Peyer's patch (tissue), 4 donors: ENCODE measurements around the gene APOL5. TPM values are rescaled to one million over a fixed set of nuclear protein-coding genes. Genes with fewer than 3 reads are reported as not detected.
"Not testable (repeated sequence)": the region's sequence is repeated elsewhere in the genome, so short reads cannot be mapped to it uniquely, and the experiment has no call there.

Experiments
- DNase-seq, 3 donors: peaks; one replicate each; pipeline ENCODE4 v3.0.0-alpha.2; 2017 to 2019
- H3K27ac ChIP-seq, 4 donors: fragments of 200-600 bp; sonication (generic); one replicate each; pipeline ENCODE4 v1.5.1; 2016 to 2019
- H3K27me3 ChIP-seq, 2 donors: fragments of 200-600 bp; sonication (generic); one replicate each; pipeline ENCODE4 v1.5.1; 2019
- H3K36me3 ChIP-seq, 3 donors: fragments of 200-600 bp; sonication (generic); one replicate each; pipeline ENCODE4 v1.5.1; 2016 to 2019
- H3K4me1 ChIP-seq, 4 donors: fragments of 200-600 bp; sonication (generic); one replicate each; pipeline ENCODE4 v1.5.1; 2016 to 2019
- H3K4me3 ChIP-seq, 4 donors: fragments of 200-600 bp; sonication (generic); 1 replicate in 3 of 4; 2 replicates in 1 of 4; pipeline ENCODE4 v1.5.1; 2016 to 2019; ENCODE audit warnings: mild to moderate bottlenecking in 1 of 4
- H3K9me3 ChIP-seq, 4 donors: fragments of 200-600 bp; sonication (generic); one replicate each; pipeline ENCODE4 v1.5.1; 2016 to 2019; ENCODE audit warnings: mild to moderate bottlenecking in 1 of 4
- POLR2A ChIP-seq, 2 donors: fragments of 450-650 bp; IDR thresholded peaks; one replicate each; pipeline ENCODE4 v1.5.1; 2017; ENCODE audit warnings: antibody characterized with exemption in 2 of 2, mild to moderate bottlenecking in 2 of 2, moderate library complexity in 2 of 2
- total RNA-seq, 4 donors: library from RNA; depleted of rRNA; stranded (reverse); fragments of >200 nt; gene quantifications; one replicate each; pipeline ENCODE4 v1.1.0, GENCODE V29; 2016
- TF ChIP-seq, protein P1 (sequence below), 6 experiments: fragments of 450-650 bp in 4 of 6; fragments of 200-600 bp in 2 of 6; sonication (generic) in 1 of 6; IDR thresholded peaks; one replicate each; pipeline ENCODE4 v1.5.1; 2017 to 2019; ENCODE audit warnings: antibody characterized with exemption in 6 of 6, mild to moderate bottlenecking in 3 of 6, moderate library complexity in 1 of 6

The APOL5 gene
- total RNA-seq, 4 donors from 2014 or later = not detected

DNA sequence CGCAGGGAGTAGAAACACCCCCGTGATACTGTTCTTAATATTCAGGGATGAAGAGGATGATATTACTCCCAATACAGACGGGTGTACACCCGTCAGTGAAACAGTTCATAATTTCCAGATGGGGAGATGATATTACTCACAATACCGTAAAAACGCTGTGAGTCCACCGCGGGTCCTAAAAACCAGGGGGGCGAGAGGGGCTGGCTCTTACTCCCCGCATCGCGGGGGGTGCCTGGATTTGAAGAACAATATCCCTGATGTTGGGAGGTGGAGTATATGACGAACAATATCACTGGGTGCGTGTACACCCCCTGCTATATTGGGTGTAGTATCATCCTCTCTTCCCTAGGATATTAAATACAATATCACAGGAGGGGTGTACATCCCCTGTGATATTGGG lies 20.5 kb upstream of the APOL5 start:
- Histone ChIP-seq H3K9me3 (no peaks in the 10 kb centered on the region), H3K27me3 (no peaks in the 10 kb centered on the region), H3K27ac (no peak overlapping the region), H3K4me3 (no peak overlapping the region), H3K4me1 (no peaks in the 10 kb centered on the region), H3K36me3 (no peaks in the 10 kb centered on the region)
- DNase-seq = no peak
- TF ChIP-seq, protein P1, sequence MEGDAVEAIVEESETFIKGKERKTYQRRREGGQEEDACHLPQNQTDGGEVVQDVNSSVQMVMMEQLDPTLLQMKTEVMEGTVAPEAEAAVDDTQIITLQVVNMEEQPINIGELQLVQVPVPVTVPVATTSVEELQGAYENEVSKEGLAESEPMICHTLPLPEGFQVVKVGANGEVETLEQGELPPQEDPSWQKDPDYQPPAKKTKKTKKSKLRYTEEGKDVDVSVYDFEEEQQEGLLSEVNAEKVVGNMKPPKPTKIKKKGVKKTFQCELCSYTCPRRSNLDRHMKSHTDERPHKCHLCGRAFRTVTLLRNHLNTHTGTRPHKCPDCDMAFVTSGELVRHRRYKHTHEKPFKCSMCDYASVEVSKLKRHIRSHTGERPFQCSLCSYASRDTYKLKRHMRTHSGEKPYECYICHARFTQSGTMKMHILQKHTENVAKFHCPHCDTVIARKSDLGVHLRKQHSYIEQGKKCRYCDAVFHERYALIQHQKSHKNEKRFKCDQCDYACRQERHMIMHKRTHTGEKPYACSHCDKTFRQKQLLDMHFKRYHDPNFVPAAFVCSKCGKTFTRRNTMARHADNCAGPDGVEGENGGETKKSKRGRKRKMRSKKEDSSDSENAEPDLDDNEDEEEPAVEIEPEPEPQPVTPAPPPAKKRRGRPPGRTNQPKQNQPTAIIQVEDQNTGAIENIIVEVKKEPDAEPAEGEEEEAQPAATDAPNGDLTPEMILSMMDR (IDR thresholded peaks at IDR 0.05) = no peak
- no peak for TF ChIP-seq POLR2A (IDR thresholded peaks at IDR 0.05)

DNA sequence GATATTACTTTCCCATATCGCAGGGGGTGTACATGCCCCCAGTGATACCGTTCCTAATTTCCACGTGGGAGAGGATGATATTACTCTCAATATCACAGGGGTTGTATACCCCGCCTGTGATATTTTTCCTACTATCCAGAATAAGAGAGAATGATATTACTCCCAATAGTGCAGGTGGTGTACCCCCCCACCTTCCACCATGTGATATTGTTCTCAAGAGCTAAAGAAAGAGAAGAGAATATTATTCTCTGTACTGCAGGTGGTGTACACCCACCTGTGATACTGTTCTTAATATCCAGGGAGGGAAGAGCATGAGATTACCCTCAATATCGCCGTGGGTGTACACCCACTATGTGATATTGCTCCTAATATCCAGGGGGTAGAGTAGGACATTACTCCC lies 17.8 kb upstream of the APOL5 start:
- H3K4me3 ChIP-seq, H3K9me3 ChIP-seq, H3K27ac ChIP-seq, H3K36me3 ChIP-seq, H3K27me3 ChIP-seq, H3K4me1 ChIP-seq, DNase-seq: not testable (repeated sequence)

DNA sequence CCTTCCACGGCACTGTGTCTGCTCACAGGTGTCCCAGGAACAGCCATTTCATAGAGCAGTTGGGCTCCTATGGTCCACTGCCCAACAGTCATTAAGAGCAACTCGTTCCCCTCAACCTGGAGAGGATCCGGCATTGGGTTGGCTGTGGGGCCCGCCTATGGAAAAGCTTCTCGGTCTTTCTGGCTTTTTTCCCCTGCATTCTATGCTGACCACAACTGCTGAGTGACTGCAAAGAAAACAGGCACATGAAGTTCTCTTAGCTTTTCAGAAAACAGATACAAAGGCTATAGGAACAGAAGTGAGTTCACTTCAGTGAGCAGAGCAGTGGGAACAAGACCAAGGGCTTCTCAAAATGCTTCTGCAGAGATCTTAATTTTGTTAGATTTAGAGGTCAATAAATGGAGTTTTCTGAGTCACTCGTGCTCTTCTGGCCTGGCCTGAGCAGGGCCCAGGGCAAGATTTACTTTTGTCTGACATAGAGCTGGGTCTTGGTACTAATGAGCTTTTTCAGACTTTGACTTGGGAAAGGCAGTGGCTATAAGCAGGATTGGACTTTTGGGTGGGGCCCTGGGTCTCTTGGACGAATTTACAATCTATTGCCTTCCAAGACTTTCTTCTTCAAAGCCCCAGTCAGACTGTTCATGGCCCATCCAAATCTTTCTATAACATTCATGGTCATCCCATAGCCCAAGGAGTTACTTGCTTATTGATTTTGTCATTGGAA lies 13.6 kb upstream of the APOL5 start:
- Histone ChIP-seq H3K4me1 (no peaks in the 10 kb centered on the region), H3K27ac (no peak overlapping the region), H3K4me3 (no peak overlapping the region), H3K9me3 (no peaks in the 10 kb centered on the region), H3K27me3 (no peaks in the 10 kb centered on the region), H3K36me3 (no peaks in the 10 kb centered on the region)
- TF ChIP-seq, protein P1 (IDR thresholded peaks at IDR 0.05) = no peak
- TF ChIP-seq POLR2A (IDR thresholded peaks at IDR 0.05) = no peak
- no peak for DNase-seq

DNA sequence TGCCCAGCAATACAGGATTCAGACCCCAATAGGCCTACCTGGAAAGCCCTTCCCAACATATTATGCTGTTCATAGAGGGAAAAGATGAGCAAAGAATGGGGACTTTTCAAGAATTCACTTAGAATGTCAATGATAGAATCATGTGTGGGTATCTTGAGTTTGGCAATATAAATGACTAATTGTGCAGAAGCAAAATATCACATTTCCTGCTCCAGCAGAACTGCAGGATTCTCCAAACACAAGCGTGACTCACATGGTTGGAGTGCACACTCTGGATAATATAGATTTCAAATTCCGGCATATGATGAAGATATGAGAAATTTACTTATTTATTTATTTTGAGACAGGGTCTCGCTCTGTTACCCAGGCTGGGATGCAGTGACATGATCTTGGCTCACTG lies 12.5 kb upstream of the APOL5 start:
- H3K36me3 ChIP-seq = no peaks in the 10 kb centered on the region
- DNase-seq = no peak
- H3K27ac ChIP-seq = no peak overlapping the region

DNA sequence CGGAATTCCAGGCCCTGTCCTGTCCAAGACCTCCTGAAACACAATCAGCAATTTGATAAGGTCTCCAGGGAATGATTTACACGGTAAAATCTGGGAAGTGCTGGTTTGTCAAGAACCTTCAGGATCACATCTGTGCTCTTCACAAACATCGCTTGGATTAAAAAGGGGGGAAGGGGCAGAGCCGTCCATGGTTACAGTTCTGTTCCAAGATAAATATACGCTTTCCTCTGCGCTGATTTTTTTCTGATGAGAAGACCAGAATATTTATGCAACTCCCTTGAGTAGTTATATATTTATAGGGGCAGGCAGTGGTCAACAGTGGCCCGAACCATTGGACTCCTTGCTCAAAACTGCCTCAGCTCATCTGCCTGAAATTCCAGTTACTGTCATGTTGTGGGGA lies 9.2 kb upstream of the APOL5 start:
- Histone ChIP-seq H3K4me3 (no peak overlapping the region), H3K27me3 (no peaks in the 10 kb centered on the region), H3K4me1 (no peaks in the 10 kb centered on the region), H3K27ac (no peak overlapping the region), H3K36me3 (no peaks in the 10 kb centered on the region), H3K9me3 (peaks cover 0 to 8% (median 0%) of the 10 kb centered on the region in 4 donors)
- DNase-seq = no peak
- TF ChIP-seq, protein P1 (IDR thresholded peaks at IDR 0.05) = no peak
- TF ChIP-seq POLR2A (IDR thresholded peaks at IDR 0.05) = no peak

More for the DNA sequence above, 12.5 kb upstream of the APOL5 start:
- TF ChIP-seq, protein P1 (IDR thresholded peaks at IDR 0.05) = no peak
- TF ChIP-seq POLR2A (IDR thresholded peaks at IDR 0.05) = no peak
- no peaks in the 10 kb centered on the region for H3K9me3 ChIP-seq
- H3K4me3 ChIP-seq = no peak overlapping the region
- H3K27me3 ChIP-seq = no peaks in the 10 kb centered on the region
- H3K4me1 ChIP-seq = no peaks in the 10 kb centered on the region

DNA sequence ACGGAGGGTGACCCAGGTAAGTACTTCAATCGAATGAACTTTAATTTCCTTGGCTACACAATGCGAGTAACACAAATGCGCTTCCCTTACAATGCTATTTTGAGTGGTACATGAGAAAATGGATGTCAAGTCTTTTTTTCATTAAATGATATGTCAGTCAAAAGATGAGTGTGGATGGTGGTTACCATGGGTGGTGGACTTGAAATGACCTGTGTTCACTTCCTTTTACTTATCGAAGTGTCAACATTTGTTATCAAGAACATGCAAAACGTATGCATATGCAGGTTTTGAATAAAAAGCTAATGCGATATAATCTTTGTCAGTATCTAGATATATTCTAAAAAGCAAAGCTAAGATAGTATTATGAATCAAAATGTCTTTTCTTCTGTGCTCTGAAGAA lies 8.8 kb upstream of the APOL5 start:
- Histone ChIP-seq H3K27ac (no peak overlapping the region), H3K4me3 (no peak overlapping the region), H3K9me3 (peaks cover 0 to 8% (median 0%) of the 10 kb centered on the region in 4 donors), H3K4me1 (no peaks in the 10 kb centered on the region), H3K36me3 (no peaks in the 10 kb centered on the region), H3K27me3 (no peaks in the 10 kb centered on the region)
- TF ChIP-seq, protein P1 (IDR thresholded peaks at IDR 0.05) = no peak
- TF ChIP-seq POLR2A (IDR thresholded peaks at IDR 0.05) = no peak
- DNase-seq = no peak
